SU-DHL-6 (cell line): ENCODE measurements around the gene CD79A.

Experiments used
- H2AFZ ChIP-seq: fragments of 200-600 bp; sonication (generic); 2 replicates; pipeline ENCODE4 v1.6.1; 2014; ENCODE audit warnings: low read depth, mild to moderate bottlenecking, moderate library complexity, mixed read lengths, antibody characterized with exemption, low read length; ENCODE audit not compliant: severe bottlenecking
- H3F3A ChIP-seq: fragments of 200-600 bp; shearing (Covaris generic); 2 replicates; pipeline ENCODE4 v1.6.0; 2016; ENCODE audit warnings: antibody characterized with exemption, mild to moderate bottlenecking; ENCODE audit not compliant: insufficient read depth
- H3K27ac ChIP-seq: fragments of 200-600 bp; sonication (generic); 2 replicates; pipeline ENCODE4 v1.5.1; 2016; ENCODE audit warnings: low read depth, mild to moderate bottlenecking, low read length, moderate library complexity, mixed read lengths
- H3K27me3 ChIP-seq: fragments of 200-600 bp; sonication (generic), shearing (Covaris generic); 2 replicates; pipeline ENCODE4 v1.6.0; 2014; ENCODE audit warnings: mild to moderate bottlenecking, low read length
- H3K36me3 ChIP-seq: fragments of 200-600 bp; sonication (generic); 2 replicates; pipeline ENCODE4 v1.6.1; 2014; ENCODE audit warnings: mild to moderate bottlenecking, low read length, mixed read lengths
- H3K4me2 ChIP-seq: fragments of 300-600, 200-600 bp; shearing (Covaris generic), sonication (generic); 2 replicates; pipeline ENCODE4 v1.6.0; 2014; ENCODE audit warnings: low read length, low read depth, mild to moderate bottlenecking; ENCODE audit not compliant: poor library complexity, severe bottlenecking
- H3K4me3 ChIP-seq: fragments of 200-600 bp; sonication (generic); 2 replicates; pipeline ENCODE4 v1.5.1; 2014; ENCODE audit warnings: antibody characterized with exemption, low read length, mild to moderate bottlenecking, mixed read lengths; ENCODE audit not compliant: insufficient read depth, poor library complexity, severe bottlenecking
- H3K79me2 ChIP-seq: fragments of 200-600 bp; sonication (generic); 2 replicates; pipeline ENCODE4 v1.6.1; 2014; ENCODE audit warnings: mild to moderate bottlenecking, low read length, moderate library complexity; ENCODE audit not compliant: insufficient read depth
- H3K9ac ChIP-seq: fragments of 200-600 bp; sonication (generic); 2 replicates; pipeline ENCODE4 v1.7.0; 2014; ENCODE audit warnings: mild to moderate bottlenecking, low read length
- H3K9me2 ChIP-seq: fragments of 200-600 bp; sonication (generic); replicated peaks from 2 replicates; pipeline ENCODE4 v1.6.1; 2014; ENCODE audit warnings: low read length; ENCODE audit not compliant: insufficient read depth
- H3K9me3 ChIP-seq: fragments of 200-600 bp; sonication (generic); 2 replicates; pipeline ENCODE4 v1.6.1; 2014; ENCODE audit warnings: low read length, mixed read lengths; ENCODE audit not compliant: insufficient read depth
- H4K20me1 ChIP-seq: fragments of 200-600 bp; sonication (generic); 2 replicates; pipeline ENCODE4 v1.6.1; 2014; ENCODE audit warnings: low read depth, mild to moderate bottlenecking, antibody characterized with exemption, low read length, moderate library complexity, mixed read lengths
- CTCF ChIP-seq: fragments of 200-600 bp; sonication (generic); IDR thresholded peaks from one replicate; pipeline ENCODE4 v1.5.1; 2017; ENCODE audit warnings: antibody characterized with exemption, mild to moderate bottlenecking, low read length, moderate library complexity; ENCODE audit not compliant: insufficient read depth, poor library complexity, severe bottlenecking
- EZH2phosphoT487 ChIP-seq: fragments of 200-600 bp; sonication (generic), shearing (Covaris generic); conservative IDR thresholded peaks from 2 replicates; pipeline ENCODE4 v1.6.1; 2018; ENCODE audit warnings: mild to moderate bottlenecking, antibody characterized with exemption, low read length, moderate library complexity, mixed read lengths

The CD79A gene

GRCh38 chr19:41923045-41923788 is 46.1 kb downstream of the CD79A start:
- Histone ChIP-seq H3K27me3 (no peaks in the 10 kb centered on the region), H3K27ac (peak overlapping the region; percentile 77), H2AFZ (no peak overlapping the region), H3K4me2 (peak overlapping the region; percentile 18), H3F3A (peaks cover 6% of the 10 kb centered on the region; the same call in 1 of the 2 replicates), H4K20me1 (no peaks in the 10 kb centered on the region), H3K36me3 (no peaks in the 10 kb centered on the region), H3K4me3 (no peak overlapping the region), H3K79me2 (peaks cover 21% of the 10 kb centered on the region), H3K9me2 (no peaks in the 10 kb centered on the region), H3K9me3 (no peaks in the 10 kb centered on the region), H3K9ac (peak overlapping the region; percentile 21; the same call in 1 of the 2 replicates)
- TF ChIP-seq CTCF: no peak
- TF ChIP-seq EZH2phosphoT487: no peak

GRCh38 chr19:41924151-41925145 is 47.4 kb downstream of the CD79A start:
- no peaks in the 10 kb centered on the region for H3K27me3 ChIP-seq
- TF ChIP-seq EZH2phosphoT487 (no peak), CTCF (no peak)

GRCh38 chr19:41925208-41926003 is 48.3 kb downstream of the CD79A start:
- Histone ChIP-seq H3K9ac (no peak overlapping the region), H2AFZ (no peak overlapping the region), H3K4me3 (no peak overlapping the region), H3K9me3 (no peaks in the 10 kb centered on the region), H3K9me2 (no peaks in the 10 kb centered on the region), H3K27me3 (no peaks in the 10 kb centered on the region), H3K4me2 (no peak overlapping the region), H4K20me1 (no peaks in the 10 kb centered on the region), H3K36me3 (no peaks in the 10 kb centered on the region), H3K79me2 (peaks cover 17% of the 10 kb centered on the region), H3K27ac (0 out of 2 replicates have a peak overlapping the region, but pooled peaks have one; percentile 13), H3F3A (peaks cover 14% of the 10 kb centered on the region)
- TF ChIP-seq CTCF: no peak
- no peak for TF ChIP-seq EZH2phosphoT487

More at GRCh38 chr19:41924151-41925145, 47.4 kb downstream of the CD79A start:
- Histone ChIP-seq H3K79me2 (peaks cover 17% of the 10 kb centered on the region), H3K4me3 (no peak overlapping the region), H3K9ac (no peak overlapping the region), H3K4me2 (no peak overlapping the region), H3K9me2 (no peaks in the 10 kb centered on the region), H3K9me3 (no peaks in the 10 kb centered on the region), H3F3A (peaks cover 6% of the 10 kb centered on the region; the same call in 1 of the 2 replicates), H3K36me3 (no peaks in the 10 kb centered on the region), H2AFZ (no peak overlapping the region), H3K27ac (0 out of 2 replicates have a peak overlapping the region, but pooled peaks have one; percentile 13), H4K20me1 (no peaks in the 10 kb centered on the region)
